HG02943 (cell line): ENCODE results near the gene HNRNPDL.
A peak's percentile ranks its signal among the peaks of the same experiment; 100 is the strongest.
"Not testable (repeated sequence)": the region's sequence is repeated elsewhere in the genome, so short reads cannot be mapped to it uniquely, and the experiment has no call there.

Source experiments
- ATAC-seq: cut with Tn5 transposase; IDR thresholded peaks from one replicate; pipeline ENCODE4 v1.9.1; 2021; ENCODE audit warnings: mild to moderate bottlenecking, low read depth, moderate library complexity; ENCODE audit not compliant: unreplicated experiment

HNRNPDL gene

DNA sequence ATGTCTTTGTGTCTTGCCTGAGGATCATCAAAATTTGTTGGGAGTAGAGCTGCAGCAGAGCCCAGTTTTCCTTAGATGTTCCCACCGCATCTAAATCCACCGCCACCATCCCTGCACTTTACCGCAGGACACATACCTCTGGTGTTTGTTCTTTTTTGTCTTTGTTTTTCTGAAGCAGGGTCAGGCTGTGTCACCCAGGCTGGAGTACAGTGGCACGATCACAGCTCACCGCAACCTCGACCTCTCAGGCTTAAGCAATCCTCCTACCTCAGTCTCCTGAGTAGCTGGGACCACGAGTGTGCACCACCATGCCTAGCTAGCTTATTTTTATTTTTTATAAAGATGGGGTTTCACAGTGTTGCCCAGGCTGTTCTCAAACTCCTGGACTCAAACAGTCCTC is 4.7 kb upstream of the HNRNPDL start:
- no peak for ATAC-seq

DNA sequence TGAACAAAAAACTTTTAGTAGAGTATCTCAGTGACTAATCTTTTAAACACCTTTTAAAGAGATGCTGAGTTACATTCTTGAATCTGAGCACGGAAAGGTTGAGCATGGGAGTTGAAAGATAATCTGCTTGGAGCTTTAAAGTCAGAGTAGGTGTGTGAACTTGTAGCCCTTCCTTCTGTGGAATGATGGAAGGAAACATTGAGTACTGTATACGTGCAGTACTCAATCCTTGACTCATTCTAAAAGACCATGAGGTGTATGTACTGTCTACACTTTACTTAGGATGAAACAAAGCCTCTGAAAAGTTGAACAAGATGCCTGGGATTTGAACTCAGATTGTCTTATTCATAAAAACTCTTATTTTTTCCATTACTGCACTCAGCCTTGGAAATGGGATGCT is 3.5 kb upstream of the HNRNPDL start:
- no peak for ATAC-seq

DNA sequence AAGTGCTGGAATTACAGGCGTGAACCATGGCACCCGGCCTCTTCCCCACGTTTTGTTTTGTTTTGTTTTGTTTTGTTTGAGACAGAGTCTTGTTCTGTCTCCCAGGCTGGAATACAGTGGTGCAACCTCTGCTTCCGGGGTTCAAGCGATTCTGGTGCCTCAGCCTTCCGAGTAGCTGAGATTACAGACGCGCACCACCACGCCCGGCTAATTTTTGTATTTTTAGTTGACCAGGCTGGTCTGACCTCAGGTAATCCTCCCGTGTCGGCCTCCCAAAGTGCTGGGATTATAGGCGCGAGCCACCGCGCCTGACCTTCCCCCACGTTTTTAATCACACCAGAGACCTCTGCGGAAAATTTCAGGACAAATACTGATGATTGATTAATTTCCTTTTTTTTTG is 2.3 kb upstream of the HNRNPDL start:
- ATAC-seq = no peak

DNA sequence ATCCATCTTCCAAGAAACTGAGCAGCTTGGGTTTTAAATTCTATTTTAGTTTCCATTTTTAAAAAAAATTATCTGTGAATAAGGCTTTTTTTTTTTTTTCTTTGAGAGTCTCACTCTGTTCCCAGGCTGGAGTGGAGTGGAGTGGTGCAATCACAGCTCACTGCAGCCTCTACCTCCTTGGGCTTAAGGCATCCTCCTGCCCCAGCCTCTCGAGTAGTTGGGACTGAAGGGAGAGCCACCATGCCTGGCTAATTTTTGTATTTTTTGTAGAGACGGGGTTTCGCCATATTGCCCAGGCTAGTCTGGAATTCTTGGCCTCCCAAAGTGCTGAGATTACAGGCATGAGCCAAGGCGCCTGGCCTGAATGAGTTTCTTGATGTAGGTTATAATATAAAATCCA is 1.6 kb upstream of the HNRNPDL start:
- no peak for ATAC-seq

DNA sequence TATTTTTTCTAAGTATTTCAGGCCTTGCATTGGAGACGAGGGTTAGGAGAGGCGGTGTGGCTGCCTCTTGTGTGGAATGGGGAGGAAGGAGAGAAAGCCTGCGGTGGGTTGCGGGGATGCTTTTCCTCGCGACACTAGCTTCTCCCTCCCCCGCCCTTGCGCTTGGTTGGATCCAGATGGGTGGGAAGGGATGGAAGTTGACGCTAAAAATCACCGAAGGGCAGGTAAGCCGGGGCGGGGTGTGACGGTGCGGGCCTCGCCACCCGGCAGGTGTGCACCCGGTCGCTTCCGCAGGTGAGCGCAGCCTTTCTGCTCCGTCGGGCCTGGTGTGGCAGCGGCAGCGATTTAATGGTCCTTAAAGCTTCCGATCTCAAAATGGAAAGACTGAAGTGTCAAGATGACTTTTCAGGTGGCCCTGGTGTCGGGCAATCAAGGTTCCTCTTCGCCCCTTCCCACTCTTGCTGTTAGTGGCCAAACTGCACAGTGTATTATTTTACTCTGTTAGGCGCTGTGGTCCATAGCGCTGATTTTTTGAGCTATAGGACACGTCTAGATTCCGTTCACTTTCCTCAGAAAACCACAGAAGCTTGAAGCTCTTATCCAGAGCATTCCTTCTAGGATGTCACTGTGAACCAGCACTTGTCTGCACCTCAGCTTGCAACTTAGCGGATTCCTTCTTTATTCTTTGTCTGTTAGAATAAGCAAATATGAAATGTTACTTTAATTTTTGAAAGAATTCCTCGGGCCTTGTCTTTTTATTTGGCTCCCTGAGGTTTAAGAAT is 893 bp upstream of the HNRNPDL start:
- no peak for ATAC-seq

DNA sequence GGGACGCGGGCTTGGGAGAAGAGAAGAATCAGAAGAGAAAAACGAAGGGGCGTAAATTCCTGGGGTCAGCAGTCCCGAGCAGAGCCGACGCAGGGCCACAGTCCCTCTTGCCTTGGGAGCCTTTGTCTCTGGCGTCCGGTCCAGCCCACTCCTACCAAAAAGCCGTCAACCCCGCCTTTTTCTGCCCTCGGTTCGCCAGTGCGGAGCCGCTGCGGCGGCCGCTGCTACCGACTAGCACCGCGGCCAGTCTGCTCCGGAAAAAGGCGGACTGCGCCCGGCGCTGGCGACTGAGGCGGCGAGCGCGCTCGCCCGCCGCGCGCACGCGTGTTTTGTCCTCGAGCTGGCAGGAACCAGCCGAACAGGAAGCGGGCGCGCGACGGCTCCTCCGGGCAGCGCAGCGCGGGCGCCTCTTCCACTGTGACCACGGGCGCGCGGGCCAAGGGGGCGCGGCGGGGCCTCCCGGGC is 502 bp downstream of the HNRNPDL start:
- ATAC-seq = peak; percentile 17

DNA sequence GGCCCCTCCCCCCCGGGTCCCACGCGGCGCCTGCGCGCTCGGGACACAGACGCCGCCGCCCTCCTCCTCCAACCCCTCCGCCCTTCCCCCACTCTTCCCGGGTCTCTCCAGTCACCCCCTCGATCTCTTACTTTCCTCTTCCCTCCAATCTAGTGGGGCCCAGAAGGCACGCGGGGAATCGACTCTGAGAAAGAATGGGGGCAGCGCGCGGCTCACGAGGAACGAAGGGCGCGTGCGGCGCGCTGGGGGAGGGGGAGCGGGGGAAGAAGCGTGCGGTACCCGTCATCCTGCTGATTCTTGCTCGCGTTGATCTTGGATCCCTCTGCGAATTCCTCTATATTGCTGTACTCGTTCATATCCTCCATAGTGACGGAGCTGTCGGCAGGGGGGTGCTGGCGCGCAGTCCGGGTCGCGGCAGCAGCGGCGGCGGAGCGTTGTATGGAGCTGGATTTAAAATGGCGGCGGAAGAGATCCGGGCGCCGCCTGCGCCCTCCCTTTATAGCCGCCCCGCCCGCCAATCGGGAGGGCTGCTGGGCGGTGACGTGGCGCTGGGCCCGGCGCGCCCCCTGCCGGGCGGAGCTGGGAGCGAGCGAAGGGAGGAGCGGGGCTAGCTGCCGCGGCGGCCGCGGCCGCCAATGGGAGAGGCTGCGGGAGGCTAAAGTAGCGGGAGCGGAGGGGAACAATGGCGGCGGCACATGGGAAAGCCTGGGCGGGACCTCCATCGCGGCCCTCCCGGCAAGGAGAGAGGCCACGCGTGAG is 1.1 kb downstream of the HNRNPDL start:
- peak; percentile 47 for ATAC-seq

DNA sequence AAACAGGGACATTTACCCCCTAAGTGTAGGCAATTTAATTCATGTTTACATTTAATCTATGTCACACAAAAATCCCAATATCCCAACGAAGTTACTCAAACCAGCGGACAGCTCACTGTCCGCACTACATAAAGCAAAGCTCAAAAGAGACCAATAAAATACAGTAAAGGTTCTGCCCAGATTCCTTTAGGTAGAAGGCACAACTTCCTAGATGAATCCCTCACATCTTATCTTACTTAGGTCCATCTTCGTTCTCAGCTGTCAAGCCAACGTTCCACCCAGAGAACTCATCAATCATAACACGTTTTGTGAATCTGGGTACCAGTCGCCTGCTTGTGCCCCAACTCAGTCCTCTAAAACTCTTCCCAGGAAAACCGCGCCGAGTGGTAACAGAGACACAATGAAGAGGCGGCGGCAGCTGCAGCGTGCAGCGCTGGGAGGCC is 1.7 kb downstream of the HNRNPDL start:
- ATAC-seq = no peak

DNA sequence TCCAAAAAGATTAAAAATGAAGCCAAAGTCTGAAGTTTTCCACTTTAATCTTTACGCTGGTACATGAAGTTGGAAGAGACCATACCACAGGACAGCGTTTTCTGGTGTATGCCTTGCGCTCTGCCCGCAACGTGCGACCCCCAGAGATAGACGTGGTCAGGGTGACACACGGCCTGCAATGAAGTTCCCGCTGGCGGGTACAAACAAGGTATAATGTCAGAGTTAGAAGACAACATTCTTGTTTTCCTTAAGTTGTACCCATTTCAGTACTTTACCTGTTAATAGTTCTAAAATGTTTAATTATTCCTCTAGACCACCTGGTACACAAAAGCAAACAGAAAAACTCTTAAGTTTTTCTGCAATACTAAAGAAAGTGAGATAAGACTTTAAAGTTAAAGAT is 4.8 kb downstream of the HNRNPDL start:
- no peak for ATAC-seq

DNA sequence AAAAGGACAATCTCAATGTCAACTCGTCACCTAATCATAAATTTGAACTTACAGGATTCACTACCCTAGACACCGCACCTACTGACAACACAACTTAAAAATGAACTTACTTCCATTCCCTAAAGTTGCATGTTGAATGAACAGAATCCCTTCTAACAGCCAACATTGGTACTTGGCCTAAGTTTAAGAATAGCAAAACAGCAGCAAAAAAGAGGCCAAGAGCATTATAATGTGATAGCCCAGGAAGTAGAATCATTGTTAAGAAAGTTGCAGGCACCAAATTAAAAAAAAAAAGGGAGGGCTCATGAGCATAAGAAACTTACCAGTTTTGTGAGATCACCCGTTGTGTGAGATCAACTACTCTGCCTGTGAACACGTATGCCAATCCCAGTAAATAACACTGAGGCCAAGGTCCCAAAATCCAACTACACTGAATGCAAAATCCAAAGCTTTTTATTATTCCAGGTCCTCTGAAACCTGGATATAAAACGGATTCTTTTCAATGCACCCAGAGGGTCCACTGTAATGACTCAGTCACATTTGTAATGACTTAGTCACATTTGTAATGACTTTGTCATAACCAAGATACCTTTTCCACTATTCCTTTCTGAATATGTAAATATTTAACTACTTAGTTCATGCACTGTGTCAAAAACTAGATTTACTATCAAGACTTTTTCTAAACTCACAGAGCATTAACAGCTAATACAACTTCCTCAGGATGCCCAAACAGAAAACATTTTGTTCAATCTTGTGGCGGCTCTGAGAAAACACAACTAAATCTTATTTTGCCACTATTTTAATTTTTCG is 6.8 kb downstream of the HNRNPDL start:
- no peak for ATAC-seq

DNA sequence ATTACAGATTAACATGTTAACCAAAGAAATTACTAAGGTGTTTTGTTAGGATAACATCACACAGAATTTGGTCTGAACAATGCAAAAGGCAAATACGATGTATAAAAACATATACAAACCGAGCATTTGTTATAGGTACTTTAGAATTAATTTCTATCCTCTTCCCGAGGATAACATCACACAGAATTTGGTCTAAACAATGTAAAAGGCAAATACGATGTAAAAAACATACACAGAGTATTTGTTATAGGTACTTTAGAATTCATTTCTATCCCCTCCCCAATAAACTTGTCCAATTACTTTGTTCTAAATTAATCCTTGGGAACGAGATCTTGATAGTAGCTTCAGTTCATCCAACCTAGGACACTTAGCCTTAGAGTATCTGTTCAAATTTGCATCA is 7.6 kb downstream of the HNRNPDL start:
- ATAC-seq = no peak

DNA sequence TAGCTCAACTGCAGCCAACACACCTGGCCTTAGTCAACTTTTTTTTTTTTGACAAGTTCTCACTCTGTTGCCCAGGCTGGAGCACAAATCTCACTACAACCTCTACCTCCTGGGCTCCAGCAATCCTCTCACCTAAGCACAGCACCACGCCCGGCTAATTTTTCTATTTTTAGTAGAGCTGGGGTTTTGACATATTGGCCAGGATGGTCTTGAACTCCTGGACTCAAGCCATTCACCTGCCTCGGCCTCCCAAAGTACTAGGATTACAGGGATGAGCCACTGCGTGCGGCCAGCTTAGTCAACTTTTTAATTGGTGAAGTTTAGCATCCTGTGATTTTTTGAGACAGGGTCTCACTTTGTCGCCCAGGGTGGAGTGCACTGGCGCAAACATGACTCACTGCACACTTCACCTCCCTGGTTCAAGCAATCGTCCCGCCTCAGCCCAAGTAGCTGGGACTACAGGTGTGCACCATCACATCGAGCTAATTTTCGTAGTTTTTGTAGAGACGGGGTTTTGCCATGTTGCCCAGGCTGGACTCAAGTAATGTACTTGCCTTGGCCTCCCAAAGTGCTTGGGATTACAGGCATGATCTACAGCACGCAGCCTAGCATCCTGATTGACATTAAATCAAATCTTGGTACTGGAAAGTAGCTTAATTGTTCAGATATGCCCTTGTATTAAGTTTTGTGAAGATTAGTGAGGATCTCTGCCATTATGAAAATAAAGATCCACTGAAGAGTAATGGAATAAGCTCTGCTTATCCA is 8.3 kb downstream of the HNRNPDL start:
- no peak for ATAC-seq

DNA sequence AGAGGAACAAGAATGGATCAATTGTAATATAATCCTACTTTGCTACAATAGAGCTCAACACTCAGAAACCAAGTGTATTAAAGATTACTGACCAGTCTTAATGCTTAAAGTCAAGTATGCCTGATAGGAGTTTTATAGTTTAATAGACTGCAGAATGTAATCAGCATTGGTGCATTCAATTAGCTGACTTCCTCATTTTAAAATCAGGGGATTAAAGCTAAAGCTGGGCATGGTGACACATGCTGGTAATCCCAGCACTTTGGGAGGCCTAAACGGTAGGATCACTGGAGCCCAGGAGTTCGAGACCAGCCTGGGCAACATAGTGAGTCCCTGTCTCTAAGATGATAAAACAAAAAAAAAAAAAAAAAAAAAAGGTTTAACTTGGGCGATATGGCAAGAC is 10.8 kb downstream of the HNRNPDL start:
- no peak for ATAC-seq

DNA sequence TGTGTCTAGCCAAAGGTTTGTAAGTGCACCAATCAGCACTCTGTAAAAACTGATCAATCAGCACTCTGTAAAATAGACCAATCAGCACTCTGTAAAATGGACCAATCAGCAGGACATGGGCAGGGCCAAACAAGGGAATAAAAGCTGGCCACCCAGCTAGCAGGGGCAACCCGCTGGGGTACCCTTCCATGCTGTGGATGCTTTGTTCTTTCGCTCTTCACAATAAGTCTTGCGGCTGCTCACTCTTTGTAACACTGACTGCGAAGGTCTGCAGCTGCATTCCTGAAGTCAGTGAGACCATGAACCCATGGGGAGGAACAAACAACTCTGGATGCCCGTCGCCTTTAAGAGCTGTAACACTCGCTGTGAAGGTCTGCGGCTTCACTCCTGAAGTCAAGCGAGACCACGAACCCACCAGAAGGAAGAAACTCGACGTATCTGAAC is 14.3 kb downstream of the HNRNPDL start:
- ATAC-seq = no peak

DNA sequence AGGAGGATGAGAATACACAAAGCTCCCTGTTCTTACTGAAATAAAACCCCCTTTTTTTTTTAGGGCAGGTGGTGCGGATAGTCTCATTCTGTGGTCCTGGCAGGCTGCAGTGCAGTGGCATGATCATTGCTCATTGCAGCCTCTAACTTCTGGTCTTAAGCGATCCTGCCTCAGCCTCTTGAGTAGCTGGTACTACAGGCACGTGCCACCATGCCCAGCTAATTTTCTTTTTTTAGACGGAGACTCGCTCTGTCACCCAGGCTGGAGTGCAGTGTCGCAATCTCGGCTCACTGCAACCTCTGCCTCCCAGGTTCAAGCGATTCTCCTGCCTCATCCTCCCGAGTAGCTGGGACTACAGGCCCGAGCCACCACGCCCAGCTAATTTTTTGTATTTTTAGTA is 15.2 kb downstream of the HNRNPDL start:
- ATAC-seq = not testable (repeated sequence)

DNA sequence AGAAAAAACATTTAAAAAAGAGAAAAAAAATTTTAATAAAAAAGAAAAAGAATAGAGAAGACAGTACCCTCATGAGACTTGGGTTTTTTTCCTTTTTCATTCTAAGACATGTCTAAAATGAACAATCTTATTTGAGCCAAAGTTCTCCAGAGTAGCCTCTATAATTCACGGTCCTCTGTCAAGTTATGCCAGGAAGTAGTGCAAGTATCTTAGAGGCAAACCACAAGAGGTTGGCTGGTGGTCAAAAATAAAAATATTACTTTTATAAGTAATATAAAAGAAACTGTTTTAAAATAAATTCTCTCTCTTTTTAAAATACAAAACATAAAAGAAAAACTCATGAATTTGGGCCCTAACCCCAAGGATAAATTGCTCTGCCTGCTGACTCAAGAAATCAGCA is 26.5 kb downstream of the HNRNPDL start:
- ATAC-seq = no peak

DNA sequence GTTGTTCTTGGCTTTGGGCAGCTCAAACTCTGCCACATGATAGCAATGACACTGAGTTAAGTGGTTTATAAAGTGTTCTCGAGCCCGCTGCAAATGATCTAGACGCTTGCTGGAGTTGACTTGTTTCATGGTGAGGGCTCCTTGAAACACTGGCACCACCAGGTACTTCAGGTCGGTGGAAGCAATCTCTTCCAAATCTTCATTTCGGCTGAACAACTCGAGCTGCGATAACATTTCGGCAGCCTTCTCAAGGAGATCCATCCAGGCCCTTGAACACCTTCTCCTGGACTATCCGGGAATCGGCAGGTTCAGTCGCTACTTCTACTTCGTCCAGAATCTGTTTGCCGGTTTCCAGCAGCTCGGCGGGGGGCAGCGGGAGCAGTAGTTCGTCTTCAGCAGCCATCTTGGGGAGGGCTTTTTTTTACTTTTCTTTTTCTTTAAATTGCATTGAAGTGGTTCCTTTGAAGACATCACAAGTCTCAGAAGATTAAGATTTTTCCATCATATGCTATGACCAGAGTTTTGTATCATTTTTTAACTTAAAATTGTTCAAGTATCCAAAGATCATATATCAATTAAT is 28.0 kb downstream of the HNRNPDL start:
- ATAC-seq = no peak

DNA sequence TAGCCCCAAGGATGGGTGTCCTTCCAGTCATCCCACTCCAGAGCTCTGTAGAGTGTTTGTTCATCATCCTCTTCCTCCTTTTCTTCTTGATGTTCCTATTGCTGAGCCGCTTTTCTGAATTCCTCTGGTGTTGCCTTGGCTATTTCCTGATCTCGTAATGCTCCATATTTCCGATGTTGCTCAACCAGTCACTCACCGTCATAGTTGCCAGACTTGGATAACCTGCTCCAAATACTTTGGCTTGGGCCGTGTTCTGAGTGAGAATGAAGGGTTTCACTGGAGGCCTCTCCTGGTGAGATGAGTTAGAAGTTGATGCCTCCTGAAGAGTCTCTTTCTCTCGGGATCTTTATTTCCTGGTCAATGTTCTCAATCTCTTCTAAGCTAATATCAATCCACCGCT is 28.7 kb downstream of the HNRNPDL start:
- no peak for ATAC-seq

DNA sequence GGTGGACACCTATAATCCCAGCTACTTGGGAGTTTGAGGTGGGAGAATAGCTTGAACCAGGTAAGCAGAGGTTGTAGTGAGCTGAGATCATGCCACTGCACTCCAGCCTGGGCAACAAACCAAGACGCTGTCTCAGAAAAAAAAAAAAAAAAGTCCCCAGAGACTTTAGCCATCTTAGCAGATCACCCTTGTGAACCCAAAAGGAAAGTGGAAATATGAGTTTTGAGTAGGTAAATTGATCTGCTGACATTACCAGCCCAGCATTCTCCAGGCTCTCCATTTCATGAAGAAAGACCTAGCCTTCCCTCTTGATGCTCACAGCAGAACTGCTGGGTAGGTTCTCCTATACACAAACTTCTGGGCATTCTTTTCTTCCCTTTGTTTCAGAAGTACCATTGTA is 32.0 kb downstream of the HNRNPDL start:
- no peak for ATAC-seq

DNA sequence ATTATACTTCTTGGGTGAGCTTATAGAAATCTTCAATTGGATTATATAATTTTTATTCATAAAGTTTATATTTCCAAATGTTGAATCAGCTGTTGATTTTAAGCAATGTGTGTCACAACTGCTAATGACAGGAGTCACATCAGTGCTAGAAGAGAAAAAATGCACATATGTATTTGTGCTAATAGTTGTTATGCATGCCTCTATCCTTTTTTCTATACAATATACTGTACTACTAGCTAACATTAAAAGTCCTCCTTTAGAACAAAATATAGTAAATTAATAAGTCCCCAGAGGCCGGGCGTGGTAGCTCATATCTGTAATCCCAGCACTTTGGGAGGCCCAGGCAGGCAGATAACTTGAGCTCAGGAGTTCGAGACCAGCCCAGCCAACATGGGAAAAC is 32.7 kb downstream of the HNRNPDL start:
- ATAC-seq = no peak
